MM.1S (cell line): Measurements from ENCODE around the gene LIF.

ENCODE experiments used
- EZH2 ChIP-seq: fragments of 300-600 bp; sonication (generic); optimal IDR thresholded peaks from 2 replicates; pipeline ENCODE3; 2017; ENCODE audit warnings: low read depth, mild to moderate bottlenecking, antibody characterized with exemption, low read length, mixed read lengths
- EZH2phosphoT487 ChIP-seq: fragments of 300-600 bp; sonication (generic); IDR thresholded peaks from 2 replicates; pipeline ENCODE4 v1.6.1; 2018; ENCODE audit warnings: antibody characterized with exemption, low read length
- TF ChIP-seq, protein P1 (sequence below): fragments of 300-600 bp; sonication (generic); IDR thresholded peaks from 2 replicates; pipeline ENCODE4 v1.5.1; 2016; ENCODE audit warnings: antibody characterized with exemption, low read length, mixed read lengths

DNA sequence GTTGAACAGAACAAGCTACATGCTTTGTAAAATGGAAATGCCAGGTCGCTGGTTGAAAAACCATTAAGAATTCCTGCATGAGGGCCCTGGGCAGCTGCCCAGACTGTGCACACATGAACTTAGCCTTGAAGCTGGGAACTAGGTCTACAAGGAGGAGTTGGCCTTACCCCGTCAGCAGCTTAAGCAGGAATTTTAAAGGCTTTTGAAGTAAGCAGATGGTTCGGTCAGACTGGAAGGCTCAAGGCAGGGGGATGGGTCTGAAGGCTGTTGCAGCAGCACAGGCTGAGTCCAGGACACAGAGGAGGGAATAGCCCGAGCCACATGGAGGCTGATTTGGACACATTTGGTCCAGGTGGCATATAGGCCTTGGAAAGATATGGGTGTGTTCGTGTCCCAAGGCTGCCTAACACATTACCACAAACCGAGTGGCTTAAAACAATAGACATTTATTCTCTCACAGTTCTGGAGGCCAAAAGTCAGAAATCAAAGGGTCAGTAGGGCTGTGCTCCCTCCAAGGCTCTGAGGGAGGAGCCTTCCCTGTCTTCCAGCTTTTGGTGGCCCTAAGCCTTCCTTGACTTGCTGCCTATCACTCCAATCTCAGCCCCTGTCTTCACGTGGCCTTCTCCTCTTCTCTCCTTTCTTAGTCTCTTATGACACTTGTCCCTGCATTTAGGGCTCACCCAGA lies 11.6 kb downstream of the LIF start:
- TF ChIP-seq, protein P1, sequence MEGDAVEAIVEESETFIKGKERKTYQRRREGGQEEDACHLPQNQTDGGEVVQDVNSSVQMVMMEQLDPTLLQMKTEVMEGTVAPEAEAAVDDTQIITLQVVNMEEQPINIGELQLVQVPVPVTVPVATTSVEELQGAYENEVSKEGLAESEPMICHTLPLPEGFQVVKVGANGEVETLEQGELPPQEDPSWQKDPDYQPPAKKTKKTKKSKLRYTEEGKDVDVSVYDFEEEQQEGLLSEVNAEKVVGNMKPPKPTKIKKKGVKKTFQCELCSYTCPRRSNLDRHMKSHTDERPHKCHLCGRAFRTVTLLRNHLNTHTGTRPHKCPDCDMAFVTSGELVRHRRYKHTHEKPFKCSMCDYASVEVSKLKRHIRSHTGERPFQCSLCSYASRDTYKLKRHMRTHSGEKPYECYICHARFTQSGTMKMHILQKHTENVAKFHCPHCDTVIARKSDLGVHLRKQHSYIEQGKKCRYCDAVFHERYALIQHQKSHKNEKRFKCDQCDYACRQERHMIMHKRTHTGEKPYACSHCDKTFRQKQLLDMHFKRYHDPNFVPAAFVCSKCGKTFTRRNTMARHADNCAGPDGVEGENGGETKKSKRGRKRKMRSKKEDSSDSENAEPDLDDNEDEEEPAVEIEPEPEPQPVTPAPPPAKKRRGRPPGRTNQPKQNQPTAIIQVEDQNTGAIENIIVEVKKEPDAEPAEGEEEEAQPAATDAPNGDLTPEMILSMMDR = no peak
- no peak for TF ChIP-seq EZH2phosphoT487
- no peak for TF ChIP-seq EZH2
